Measurements from ENCODE around the gene DMD.

DNA sequence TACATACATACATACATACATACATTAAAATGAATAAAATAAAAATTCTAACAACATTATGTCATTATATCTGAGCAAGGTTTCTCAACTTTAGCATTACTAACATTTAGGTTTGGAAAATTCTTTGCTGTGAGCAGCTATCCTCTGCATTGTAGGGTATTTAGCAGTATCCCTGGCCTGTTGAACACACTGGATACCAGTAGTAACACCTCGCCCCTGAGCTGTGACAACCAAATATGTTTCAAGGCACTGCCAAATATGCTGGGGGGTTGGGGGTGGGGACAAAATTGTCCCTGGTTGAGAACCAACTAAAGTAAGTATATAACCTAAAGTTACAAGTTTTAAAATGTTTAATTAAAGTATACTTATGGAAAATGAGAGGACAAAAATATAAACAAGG lies 1278.6 kb downstream of the DMD start:
- TF ChIP-seq CTCF (IDR thresholded peaks at IDR 0.05) (no peak), POLR2A (IDR thresholded peaks at IDR 0.05) (no peak), EP300 (IDR thresholded peaks at IDR 0.05) (no peak)

Data from ovary (tissue), 3 donors.